ENCODE data around the gene P2RY14. TPM values are rescaled to one million over a fixed set of nuclear protein-coding genes. Genes with fewer than 3 reads are reported as not detected.
A peak's percentile ranks its signal among the peaks of the same experiment; 100 is the strongest.

Gene P2RY14
- total and polyA plus RNA-seq, 2 experiments from 2014 or later: 0.12 to 1.4 TPM

DNA sequence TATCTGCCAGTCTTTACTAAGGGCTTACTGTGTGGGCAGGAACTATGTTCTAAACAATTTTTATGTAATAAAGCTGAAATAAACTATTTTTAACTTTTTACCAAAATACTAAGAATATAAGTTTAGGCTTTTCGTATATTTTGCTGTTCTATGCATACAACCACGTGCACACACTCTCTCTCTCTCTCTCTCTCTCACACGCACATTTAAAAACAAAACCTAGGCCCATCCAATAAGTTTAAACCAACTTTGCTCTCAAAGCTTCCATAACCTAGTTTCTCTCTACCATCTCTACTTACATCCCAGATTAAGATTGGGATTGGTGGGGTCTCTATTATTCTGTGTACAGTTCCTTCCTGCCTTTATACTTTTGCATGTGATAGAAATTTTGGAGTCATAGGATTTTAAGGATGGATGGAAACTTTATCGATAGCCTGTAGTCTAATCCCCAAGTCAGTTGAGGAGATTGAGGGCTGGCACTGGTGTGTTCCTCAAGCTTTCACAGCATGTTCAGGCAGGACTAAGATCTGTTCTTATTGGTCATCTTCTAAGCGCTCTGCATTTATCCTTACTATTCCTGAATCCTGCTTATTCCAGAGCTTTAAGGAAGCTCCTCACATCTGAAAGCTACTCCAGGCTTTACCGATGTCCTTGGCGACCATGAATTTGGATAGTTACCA lies 77.2 kb downstream of the P2RY14 start:
- no peak for DNase-seq (ENCODE audit: low read depth in 1 of 2, low spot score in 1 of 2)
- no peaks in the 10 kb centered on the region for H3K9me3 ChIP-seq (ENCODE audit: low read depth)
- TF ChIP-seq, protein P1, sequence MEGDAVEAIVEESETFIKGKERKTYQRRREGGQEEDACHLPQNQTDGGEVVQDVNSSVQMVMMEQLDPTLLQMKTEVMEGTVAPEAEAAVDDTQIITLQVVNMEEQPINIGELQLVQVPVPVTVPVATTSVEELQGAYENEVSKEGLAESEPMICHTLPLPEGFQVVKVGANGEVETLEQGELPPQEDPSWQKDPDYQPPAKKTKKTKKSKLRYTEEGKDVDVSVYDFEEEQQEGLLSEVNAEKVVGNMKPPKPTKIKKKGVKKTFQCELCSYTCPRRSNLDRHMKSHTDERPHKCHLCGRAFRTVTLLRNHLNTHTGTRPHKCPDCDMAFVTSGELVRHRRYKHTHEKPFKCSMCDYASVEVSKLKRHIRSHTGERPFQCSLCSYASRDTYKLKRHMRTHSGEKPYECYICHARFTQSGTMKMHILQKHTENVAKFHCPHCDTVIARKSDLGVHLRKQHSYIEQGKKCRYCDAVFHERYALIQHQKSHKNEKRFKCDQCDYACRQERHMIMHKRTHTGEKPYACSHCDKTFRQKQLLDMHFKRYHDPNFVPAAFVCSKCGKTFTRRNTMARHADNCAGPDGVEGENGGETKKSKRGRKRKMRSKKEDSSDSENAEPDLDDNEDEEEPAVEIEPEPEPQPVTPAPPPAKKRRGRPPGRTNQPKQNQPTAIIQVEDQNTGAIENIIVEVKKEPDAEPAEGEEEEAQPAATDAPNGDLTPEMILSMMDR (IDR thresholded peaks at IDR 0.05; ENCODE audit: low read depth, low read length): no peak
- no peak overlapping the region for H3K4me3 ChIP-seq
- H3K27me3 ChIP-seq: no peaks in the 10 kb centered on the region
- H3K27ac ChIP-seq: no peak overlapping the region
- no peaks in the 10 kb centered on the region for H3K36me3 ChIP-seq
- peaks cover 7% of the 10 kb centered on the region for H3K4me1 ChIP-seq (ENCODE audit: low read depth)

DNA sequence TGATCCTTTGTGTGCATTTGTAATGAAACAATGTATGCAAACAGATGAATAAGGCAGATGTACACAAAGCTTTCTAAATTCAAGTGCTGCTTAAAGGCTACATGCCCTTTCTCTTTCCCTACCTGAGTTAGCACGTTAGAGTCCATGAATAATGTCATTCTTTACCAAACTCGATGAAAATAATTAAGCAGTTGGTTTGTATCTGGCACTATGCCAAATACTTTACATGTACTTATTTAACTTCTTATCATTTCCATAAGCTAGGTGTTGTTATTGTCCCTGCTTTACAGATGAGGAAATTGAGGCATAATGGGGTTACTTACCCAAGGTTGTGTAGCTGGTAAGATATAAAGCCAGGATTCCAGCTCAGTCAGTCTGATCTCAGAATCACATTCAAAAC lies 77.8 kb downstream of the P2RY14 start:
- no peak overlapping the region for H3K4me3 ChIP-seq
- H3K27me3 ChIP-seq: no peaks in the 10 kb centered on the region
- no peak overlapping the region for H3K27ac ChIP-seq
- peaks cover 7% of the 10 kb centered on the region for H3K4me1 ChIP-seq (ENCODE audit: low read depth)
- TF ChIP-seq, protein P1 (IDR thresholded peaks at IDR 0.05; ENCODE audit: low read depth, low read length): no peak
- H3K9me3 ChIP-seq (ENCODE audit: low read depth): no peaks in the 10 kb centered on the region
- no peaks in the 10 kb centered on the region for H3K36me3 ChIP-seq
- DNase-seq (ENCODE audit: low read depth in 1 of 2, low spot score in 1 of 2): no peak

DNA sequence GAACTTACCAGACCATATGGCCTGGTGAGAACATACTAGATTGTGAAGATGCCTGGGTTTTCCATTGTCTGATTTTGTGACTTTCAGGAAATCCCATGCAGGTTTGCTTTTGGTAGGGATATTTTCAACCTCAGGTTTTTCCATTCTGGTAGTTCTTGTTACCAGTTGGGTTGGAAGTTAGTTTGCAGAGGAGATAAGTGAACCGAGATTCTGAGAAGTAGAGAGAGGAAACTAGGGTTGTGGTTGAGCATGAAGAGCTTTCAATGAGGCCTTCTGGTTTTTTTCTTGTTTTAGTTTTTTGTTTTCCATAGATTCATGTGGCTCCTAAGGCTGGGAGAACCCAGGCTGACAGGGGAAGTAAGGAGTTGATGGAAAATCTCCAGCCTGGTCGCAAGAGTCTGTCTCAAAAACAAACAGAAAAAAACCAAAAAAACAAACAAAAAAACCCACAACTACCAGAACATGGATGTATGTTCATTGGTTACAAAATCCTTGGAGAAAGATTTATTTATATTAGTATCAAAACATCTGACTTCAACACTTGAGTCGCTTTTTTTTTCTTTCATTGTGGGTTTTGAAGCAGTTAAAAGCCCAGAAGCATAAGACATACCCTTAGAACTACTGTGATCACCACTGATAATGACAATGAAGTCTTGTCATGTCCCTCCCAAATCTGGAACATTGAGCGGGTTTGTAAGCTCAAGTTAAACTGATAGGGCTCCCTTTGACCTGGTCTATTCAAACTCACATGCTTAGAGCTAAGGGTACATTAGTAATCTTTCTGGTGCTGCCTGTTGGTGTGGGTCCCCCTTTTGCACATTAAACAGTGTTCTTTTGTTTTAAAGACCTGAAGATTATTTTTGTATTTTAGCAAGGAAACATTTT lies 78.5 kb downstream of the P2RY14 start:
- Histone ChIP-seq H3K36me3 (no peaks in the 10 kb centered on the region), H3K4me1 (ENCODE audit: low read depth) (peaks cover 7% of the 10 kb centered on the region), H3K9me3 (ENCODE audit: low read depth) (no peaks in the 10 kb centered on the region), H3K27ac (no peak overlapping the region), H3K4me3 (no peak overlapping the region), H3K27me3 (no peaks in the 10 kb centered on the region)
- no peak for DNase-seq (ENCODE audit: low read depth in 1 of 2, low spot score in 1 of 2)
- TF ChIP-seq, protein P1 (IDR thresholded peaks at IDR 0.05; ENCODE audit: low read depth, low read length): no peak

DNA sequence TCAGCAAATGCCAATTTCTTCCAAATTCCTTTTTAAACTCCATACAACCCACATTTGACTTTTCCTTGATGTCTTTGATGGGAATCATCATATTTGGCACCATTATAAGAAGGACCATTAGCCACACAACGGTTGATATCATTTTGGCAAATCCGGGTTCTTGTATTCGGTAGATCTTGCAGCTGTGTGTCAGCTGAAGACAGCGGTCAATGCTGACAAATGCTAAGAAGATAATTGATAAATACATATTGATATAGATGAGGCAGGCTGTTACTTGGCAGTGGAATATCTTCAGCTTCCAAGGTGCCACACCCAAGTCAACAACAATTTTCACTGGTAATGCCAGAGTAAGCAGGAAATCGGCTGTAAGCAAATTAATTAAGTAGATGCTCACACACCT lies 79.5 kb downstream of the P2RY14 start:
- Histone ChIP-seq H3K27ac (no peak overlapping the region), H3K4me1 (ENCODE audit: low read depth) (no peaks in the 10 kb centered on the region), H3K27me3 (no peaks in the 10 kb centered on the region), H3K9me3 (ENCODE audit: low read depth) (no peaks in the 10 kb centered on the region), H3K36me3 (no peaks in the 10 kb centered on the region), H3K4me3 (no peak overlapping the region)
- DNase-seq (ENCODE audit: low read depth in 1 of 2, low spot score in 1 of 2): no peak
- TF ChIP-seq, protein P1 (IDR thresholded peaks at IDR 0.05; ENCODE audit: low read depth, low read length): no peak

DNA sequence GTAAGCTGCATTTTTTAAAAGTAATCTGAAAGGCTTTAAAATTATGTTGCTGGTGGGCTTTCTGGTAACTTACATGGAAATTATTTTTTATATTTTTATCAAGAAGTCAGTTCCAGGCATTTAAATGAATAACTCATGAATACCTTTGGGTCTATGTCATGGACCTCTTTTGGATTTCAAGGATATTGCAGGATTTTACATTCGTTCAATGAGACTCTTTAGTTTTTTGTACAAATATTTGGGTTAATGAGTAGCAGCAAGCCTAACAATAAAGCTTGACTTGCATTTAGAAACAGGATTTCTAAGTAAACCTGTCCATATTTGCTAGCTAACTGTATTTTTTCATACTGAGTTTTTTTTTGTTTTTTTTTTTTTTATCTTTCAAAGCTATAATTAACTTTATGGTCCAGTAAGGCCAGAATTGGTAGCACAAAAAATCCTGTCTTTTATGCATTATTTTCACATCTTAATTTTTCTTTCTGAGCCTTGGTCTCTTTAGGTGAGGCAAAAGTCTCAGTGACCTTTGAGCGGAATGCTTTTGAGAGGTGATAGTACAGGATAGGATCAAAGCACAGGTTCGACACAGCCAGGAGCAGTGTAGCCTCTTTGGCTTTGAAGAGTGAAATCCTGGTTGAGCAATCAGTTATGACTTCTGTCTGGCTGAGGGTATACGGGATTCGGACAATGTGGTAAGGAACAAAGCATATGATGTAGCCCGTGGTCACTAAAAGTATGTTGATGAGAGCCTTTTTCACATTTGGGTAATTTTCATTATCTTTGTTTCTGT lies 80.2 kb downstream of the P2RY14 start:
- H3K4me3 ChIP-seq: no peak overlapping the region
- no peaks in the 10 kb centered on the region for H3K36me3 ChIP-seq
- no peak overlapping the region for H3K27ac ChIP-seq
- H3K27me3 ChIP-seq: no peaks in the 10 kb centered on the region
- no peaks in the 10 kb centered on the region for H3K4me1 ChIP-seq (ENCODE audit: low read depth)
- TF ChIP-seq, protein P1 (IDR thresholded peaks at IDR 0.05; ENCODE audit: low read depth, low read length): no peak
- DNase-seq (ENCODE audit: low read depth in 1 of 2, low spot score in 1 of 2): peak in 1 of 2 donors; percentile 5
- H3K9me3 ChIP-seq (ENCODE audit: low read depth): no peaks in the 10 kb centered on the region
